ENCODE data around the gene SDSL. TPM values are rescaled to one million over a fixed set of nuclear protein-coding genes. Genes with fewer than 3 reads are reported as not detected.

SDSL gene
- total RNA-seq, 2 donors from 2014 or later = 0.29 to 3.2 TPM

DNA sequence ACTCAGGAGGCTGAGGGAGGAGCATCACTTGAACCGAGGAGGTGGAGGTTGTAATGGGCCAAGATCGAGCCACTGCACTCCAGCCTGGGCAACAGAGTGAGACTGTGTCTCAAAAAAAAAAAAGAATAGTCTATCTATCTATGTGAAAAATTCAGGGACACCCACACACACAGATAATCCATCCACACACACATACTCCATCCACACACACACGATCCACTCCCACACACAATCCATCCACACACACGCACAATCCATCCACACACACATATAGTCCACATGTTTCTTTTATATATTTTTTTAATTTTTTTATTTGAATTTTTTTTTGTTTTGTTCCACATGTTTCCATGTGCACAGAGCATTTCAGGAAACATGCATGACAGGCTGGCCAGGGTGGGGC, 21.8 kb upstream of the SDSL start:
- no peak overlapping the region for H3K27ac Mint-ChIP-seq
- no peaks in the 10 kb centered on the region for H3K27me3 Mint-ChIP-seq (ENCODE audit: low read depth)
- ATAC-seq (replicated peaks in 1 of 2) (no peak), DNase-seq (no peak)
- H3K4me3 Mint-ChIP-seq = no peak overlapping the region
- H3K9me3 Mint-ChIP-seq = no peaks in the 10 kb centered on the region
- no peaks in the 10 kb centered on the region for H3K4me1 Mint-ChIP-seq (ENCODE audit: low read depth)
- H3K36me3 Mint-ChIP-seq (ENCODE audit: insufficient read depth in 2 of 2) = no peaks in the 10 kb centered on the region

DNA sequence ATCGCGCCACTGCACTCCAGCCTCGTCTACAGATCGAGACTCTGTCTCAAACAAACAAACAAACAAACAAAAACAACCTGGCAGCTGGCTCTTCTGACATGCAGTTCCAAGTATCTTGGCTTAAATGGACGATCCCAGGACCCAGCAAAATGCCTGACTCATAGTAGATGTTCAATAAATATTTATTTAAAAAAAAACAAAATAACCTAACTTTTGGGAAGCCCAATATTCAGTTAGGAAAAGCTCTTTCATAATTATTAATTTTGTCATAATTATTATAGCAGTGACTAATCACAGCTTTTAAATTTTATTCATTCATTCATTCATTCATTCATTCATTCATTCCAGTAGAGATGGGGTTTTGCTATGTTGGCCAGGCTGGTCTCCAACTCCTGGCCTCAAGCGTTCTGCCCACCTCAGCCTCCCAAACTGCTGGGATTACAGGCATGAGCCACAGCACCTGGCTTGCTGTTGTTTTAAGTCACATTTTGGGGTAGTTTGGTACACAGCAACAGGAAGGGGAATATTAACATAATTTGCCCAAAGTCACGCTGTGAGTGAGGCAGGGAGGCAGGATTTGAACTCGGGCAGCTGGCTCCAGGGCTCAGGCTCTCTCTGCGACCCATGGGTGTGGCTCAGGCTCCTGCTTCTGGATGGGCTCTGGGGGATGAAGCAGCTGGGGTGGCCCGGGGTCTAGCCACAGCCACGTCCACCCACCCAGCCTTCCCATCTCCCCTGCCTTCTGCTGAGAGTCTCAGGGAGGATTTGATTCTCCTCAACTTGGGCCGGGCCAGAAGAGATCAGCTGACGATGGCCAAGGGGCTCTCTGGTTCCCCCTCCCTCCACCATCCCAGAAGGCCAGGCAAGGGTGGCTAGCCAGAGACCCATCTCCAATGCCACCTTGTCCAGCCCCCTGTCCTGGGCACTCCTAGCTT, 20.8 kb upstream of the SDSL start:
- Mint-ChIP-seq H3K9me3 (no peaks in the 10 kb centered on the region), H3K27me3 (ENCODE audit: low read depth) (no peaks in the 10 kb centered on the region), H3K4me3 (no peak overlapping the region), H3K36me3 (ENCODE audit: insufficient read depth in 2 of 2) (no peaks in the 10 kb centered on the region), H3K4me1 (ENCODE audit: low read depth) (no peaks in the 10 kb centered on the region), H3K27ac (no peak overlapping the region)
- ATAC-seq (replicated peaks in 1 of 2) (no peak), DNase-seq (no peak)

DNA sequence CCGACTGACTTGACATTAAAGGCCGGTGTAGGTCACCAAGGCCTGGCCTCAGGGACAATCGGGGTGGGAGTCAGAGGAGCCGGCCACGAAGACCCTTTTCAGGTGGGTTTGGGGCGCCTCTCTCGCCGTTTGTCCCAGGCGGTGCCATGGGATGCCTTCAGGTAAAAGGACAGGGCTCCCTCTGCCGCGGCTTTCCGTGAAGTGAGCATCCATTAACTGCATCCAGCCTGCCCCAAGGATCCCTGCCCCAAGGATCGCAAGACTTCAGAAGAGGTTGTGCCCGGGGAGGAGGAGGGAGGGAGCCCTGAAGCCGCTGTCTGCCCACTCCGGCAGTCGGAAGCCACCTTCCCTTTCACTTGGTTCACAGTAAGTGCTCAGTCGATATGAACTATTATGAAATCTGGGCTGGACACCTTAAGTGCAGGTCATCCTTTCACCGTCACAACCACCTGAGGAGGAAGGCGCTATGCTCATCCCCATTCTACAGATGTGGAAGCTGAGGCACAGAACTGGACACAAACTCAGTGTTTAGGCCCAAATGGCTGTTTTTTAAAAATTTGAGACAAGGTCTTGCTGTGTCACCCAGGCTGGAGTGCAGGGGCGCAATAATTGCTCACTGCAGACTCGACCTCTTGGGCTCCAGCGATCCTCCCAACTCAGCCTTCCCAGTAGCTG, 19.5 kb upstream of the SDSL start:
- no peaks in the 10 kb centered on the region for H3K9me3 Mint-ChIP-seq
- no peaks in the 10 kb centered on the region for H3K4me1 Mint-ChIP-seq (ENCODE audit: low read depth)
- no peaks in the 10 kb centered on the region for H3K27me3 Mint-ChIP-seq (ENCODE audit: low read depth)
- no peak overlapping the region for H3K27ac Mint-ChIP-seq
- no peak overlapping the region for H3K4me3 Mint-ChIP-seq
- H3K36me3 Mint-ChIP-seq (ENCODE audit: insufficient read depth in 2 of 2) = no peaks in the 10 kb centered on the region
- ATAC-seq (replicated peaks in 1 of 2) (no peak), DNase-seq (no peak)

DNA sequence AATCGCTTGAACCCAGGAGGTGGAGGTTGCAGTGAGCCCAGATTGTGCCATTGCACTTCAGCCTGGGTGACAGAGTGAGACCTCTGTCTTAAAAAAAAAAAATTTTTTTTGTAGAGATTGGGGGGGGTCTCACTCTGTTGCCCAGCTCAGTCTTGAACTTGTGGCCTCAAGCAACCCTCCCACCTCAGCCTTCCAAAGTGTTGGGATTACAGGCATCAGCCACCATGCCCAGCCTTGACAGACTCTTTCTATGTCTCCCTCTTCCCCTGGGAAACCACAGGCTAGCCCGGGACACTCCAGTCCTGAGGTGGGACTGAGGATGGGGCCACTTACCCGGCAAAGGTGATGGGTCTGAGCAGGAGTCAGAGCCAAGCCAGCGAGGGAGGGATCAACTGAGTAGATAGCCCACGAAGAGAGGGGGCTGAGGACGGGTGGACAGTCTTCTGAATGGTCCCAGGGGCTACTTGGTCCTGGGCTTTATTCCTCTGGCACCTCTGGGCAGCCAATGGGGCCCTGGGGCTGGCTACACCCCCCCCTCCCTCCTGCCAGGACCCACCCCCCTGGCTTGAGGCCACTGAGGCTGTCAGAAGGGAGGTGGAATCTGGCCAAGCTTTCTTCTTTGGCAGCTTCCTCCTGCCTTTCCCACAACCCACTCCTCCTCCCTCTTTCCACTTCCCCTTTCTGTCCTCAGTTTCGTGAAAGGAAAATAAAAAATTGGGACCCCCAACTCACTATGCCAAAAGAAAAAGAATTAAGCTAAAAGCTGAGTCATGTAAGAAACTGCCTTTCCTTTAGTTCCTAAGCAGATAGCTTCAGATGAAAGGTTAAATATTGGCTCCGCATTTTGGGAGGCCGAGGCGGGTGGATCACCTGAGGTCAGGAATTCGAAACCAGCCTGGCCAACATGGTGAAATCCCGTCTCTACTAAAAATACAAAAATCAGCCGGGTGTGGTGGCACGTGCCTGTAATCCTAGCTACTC, 18.5 kb upstream of the SDSL start, which contains the start of gene SDS:
TSS of gene SDS (minus strand) at position 453 of the 981 bp plus-strand sequence. CDS start 4,179 bp downstream, outside the sequence.
- Mint-ChIP-seq H3K36me3 (ENCODE audit: insufficient read depth in 2 of 2) (no peaks in the 10 kb centered on the region), H3K27ac (no peak within 1 kb of the TSS), H3K4me1 (ENCODE audit: low read depth) (no peaks in the 10 kb centered on the region), H3K27me3 (ENCODE audit: low read depth) (no peaks in the 10 kb centered on the region), H3K4me3 (no peak within 1 kb of the TSS), H3K9me3 (no peaks in the 10 kb centered on the region)
- ATAC-seq (replicated peaks in 1 of 2) = no peak
- DNase-seq = no peak

DNA sequence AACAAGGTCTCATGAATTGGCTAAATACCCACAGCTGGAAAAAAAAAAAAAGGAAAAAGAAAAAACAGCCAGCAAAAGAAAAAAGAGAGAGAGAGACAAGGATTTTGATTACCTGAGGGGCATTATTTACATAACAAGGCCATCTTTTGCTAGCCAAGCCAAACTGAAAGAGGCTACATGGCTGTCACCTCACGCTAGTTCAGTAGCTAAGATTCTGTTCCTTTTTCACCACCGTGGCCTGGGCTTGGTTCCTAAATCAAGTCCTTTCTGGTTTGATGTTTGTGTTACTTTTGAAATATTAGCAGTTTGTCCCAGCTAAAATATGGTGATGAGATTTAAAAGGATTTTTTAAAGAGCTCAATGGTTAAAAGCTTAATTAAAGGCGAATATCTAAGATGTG, 16.5 kb upstream of the SDSL start:
- no peak overlapping the region for H3K27ac Mint-ChIP-seq
- H3K4me3 Mint-ChIP-seq = no peak overlapping the region
- H3K36me3 Mint-ChIP-seq (ENCODE audit: insufficient read depth in 2 of 2) = no peaks in the 10 kb centered on the region
- ATAC-seq (replicated peaks in 1 of 2) (no peak), DNase-seq (no peak)
- H3K4me1 Mint-ChIP-seq (ENCODE audit: low read depth) = no peaks in the 10 kb centered on the region
- H3K27me3 Mint-ChIP-seq (ENCODE audit: low read depth) = no peaks in the 10 kb centered on the region
- H3K9me3 Mint-ChIP-seq = no peaks in the 10 kb centered on the region

DNA sequence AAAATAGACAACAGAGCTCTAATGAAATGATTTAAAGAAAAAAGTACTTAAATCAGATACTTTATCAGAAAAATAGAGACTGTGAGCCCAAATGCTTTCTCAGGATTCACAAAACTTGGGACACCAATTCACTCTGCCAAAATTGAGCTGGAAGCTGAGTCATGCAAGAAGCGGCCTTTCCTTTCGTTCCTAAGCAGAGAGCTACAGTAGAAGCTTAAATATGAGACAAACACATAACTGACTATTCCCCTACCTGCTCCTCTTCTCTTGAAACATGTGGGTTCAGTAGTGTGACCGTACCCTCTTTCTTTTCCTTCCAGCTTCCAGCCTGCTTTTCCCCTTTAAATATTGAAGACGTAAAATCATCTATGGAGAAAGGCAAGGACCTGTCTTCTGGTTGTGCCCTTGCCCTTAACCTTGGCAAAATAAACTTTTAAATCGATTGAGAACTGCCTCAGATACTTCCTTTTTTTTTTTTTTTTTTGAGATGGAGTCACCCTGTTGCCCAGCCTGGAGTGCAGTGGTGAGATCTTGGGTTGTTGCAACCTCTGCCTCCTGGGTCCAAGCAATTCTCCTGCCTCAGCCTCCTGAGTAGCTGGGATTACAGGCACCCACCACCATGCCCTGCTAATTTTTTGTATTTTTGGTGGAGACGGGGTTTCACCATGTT, 14.1 kb upstream of the SDSL start:
- H3K27ac Mint-ChIP-seq = no peak overlapping the region
- no peak for ATAC-seq (replicated peaks in 1 of 2)
- no peak for DNase-seq
- H3K4me3 Mint-ChIP-seq = no peak overlapping the region
- no peaks in the 10 kb centered on the region for H3K36me3 Mint-ChIP-seq (ENCODE audit: insufficient read depth in 2 of 2)
- H3K9me3 Mint-ChIP-seq = no peaks in the 10 kb centered on the region
- no peaks in the 10 kb centered on the region for H3K27me3 Mint-ChIP-seq (ENCODE audit: low read depth)
- H3K4me1 Mint-ChIP-seq (ENCODE audit: low read depth) = no peaks in the 10 kb centered on the region

DNA sequence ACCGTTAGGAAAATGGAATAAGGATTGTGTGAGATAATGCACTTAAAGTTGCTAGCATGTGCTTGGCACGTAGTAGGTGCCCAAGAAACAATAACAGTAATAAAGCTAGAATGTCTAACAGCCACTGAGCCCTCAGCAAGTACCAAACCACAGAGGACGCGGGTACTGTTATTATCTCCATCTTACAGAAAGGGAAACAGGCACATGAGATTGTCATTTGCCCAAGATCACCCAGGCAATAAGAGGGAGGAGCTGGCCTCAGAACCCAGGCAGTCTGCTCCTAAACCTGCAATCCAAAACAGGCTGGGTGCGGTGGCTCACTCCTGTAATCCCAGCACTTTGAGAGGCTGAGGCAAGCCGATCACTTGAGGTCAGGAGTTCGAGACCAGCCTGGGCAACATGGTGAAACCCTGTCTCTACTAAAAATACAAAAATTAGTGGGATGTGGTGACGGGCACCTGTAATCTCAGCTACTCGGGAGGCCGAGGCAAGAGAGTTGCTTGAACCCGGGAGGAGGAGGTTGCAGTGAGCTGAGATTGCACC, 13.4 kb upstream of the SDSL start:
- Mint-ChIP-seq H3K4me1 (ENCODE audit: low read depth) (no peaks in the 10 kb centered on the region), H3K9me3 (no peaks in the 10 kb centered on the region), H3K36me3 (ENCODE audit: insufficient read depth in 2 of 2) (no peaks in the 10 kb centered on the region), H3K27me3 (ENCODE audit: low read depth) (no peaks in the 10 kb centered on the region), H3K4me3 (no peak overlapping the region), H3K27ac (no peak overlapping the region)
- DNase-seq (no peak), ATAC-seq (replicated peaks in 1 of 2) (no peak)

DNA sequence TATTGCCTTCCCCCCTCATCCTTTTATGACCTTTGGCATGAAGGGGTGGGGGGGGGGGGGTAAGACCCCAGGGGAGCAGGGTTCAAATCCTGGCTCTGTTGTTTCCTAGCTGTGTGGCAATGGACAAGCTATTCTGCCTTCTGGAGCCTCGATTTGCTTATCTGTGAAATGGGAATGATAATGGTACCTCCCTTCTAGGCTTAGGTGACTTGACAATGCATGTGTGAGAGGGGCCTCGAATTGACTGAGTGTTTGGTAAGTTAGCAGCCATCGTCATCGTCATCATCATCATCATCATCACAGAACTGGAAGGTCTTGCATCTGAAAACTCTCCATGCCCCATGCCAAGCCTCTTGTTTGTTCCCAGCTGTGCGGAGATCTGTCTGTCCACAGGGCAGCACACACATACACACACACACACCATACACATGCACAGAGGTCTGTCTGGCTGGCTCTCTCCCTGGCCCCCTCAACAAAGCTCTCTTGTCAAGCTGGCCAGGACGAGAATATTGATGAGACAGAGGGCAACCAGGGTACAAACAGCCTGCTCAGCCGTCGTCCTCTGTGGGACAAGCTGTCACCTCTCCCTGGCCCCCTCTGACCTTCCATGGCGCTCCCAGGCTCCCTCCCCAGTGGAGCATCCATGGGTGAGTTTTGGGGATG, 12.6 kb upstream of the SDSL start:
- no peak overlapping the region for H3K27ac Mint-ChIP-seq
- no peaks in the 10 kb centered on the region for H3K36me3 Mint-ChIP-seq (ENCODE audit: insufficient read depth in 2 of 2)
- no peak overlapping the region for H3K4me3 Mint-ChIP-seq
- no peak for DNase-seq
- H3K27me3 Mint-ChIP-seq (ENCODE audit: low read depth) = no peaks in the 10 kb centered on the region
- ATAC-seq (replicated peaks in 1 of 2) = no peak
- no peaks in the 10 kb centered on the region for H3K4me1 Mint-ChIP-seq (ENCODE audit: low read depth)
- H3K9me3 Mint-ChIP-seq = no peaks in the 10 kb centered on the region

DNA sequence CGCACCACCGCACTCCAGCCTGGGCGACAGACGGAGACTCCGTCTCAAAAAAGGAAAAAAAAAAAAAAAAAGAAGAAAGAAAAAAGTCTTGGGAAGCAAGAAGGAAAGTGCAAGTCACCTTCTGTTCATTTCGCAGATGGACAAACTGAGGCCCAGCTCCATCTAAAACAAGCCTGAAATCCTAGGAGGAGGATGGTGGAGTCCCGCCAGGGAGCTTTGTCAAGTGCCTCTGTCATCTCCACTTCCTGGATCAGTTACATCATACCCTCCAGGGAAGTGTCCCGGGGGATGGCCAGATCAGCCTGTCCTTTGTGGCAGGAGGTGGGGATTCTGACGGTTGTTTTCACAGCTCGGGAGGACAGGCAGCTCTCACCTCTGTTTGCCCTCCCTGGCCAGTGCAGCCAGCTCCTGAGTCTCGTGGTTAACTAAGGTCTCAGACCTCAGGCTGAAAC, 8.7 kb upstream of the SDSL start:
- Mint-ChIP-seq H3K4me3 (no peak overlapping the region), H3K36me3 (ENCODE audit: insufficient read depth in 2 of 2) (no peaks in the 10 kb centered on the region)

DNA sequence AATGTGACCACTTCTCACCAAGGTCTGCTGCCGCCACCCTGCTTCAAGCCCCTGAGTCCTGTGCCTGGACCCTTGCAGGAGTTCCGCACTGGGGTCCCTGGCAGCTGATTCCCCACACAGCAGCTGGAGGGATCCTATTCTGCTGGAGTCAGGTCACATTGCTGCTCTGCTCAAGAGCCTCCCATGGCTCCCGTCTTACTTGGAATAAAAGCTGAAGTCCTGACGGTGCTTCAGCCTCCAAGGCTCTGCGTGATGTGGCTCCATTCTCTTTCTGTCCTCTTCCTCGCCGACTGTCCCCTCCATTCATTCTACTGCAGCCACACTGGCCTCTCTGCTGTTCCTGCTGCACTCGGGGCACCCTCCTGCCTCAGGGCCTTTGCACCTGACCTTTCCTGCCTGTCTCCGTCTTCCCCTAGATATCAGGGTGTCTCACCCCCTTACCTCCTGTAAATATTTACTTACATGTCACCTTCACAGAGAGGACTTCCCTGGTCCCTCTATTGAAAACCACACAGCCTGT, 7.6 kb upstream of the SDSL start:
- Mint-ChIP-seq H3K4me1 (ENCODE audit: low read depth) (no peaks in the 10 kb centered on the region), H3K4me3 (no peak overlapping the region), H3K36me3 (ENCODE audit: insufficient read depth in 2 of 2) (no peaks in the 10 kb centered on the region), H3K27ac (no peak overlapping the region), H3K27me3 (ENCODE audit: low read depth) (peaks cover 4% of the 10 kb centered on the region), H3K9me3 (no peaks in the 10 kb centered on the region)
- ATAC-seq (replicated peaks in 1 of 2) = no peak
- DNase-seq = no peak

More for the DNA sequence above, 8.7 kb upstream of the SDSL start:
- H3K27me3 Mint-ChIP-seq (ENCODE audit: low read depth) = peaks cover 4% of the 10 kb centered on the region
- H3K27ac Mint-ChIP-seq = no peak overlapping the region
- H3K4me1 Mint-ChIP-seq (ENCODE audit: low read depth) = no peaks in the 10 kb centered on the region
- ATAC-seq (replicated peaks in 1 of 2) (no peak), DNase-seq (no peak)
- no peaks in the 10 kb centered on the region for H3K9me3 Mint-ChIP-seq

DNA sequence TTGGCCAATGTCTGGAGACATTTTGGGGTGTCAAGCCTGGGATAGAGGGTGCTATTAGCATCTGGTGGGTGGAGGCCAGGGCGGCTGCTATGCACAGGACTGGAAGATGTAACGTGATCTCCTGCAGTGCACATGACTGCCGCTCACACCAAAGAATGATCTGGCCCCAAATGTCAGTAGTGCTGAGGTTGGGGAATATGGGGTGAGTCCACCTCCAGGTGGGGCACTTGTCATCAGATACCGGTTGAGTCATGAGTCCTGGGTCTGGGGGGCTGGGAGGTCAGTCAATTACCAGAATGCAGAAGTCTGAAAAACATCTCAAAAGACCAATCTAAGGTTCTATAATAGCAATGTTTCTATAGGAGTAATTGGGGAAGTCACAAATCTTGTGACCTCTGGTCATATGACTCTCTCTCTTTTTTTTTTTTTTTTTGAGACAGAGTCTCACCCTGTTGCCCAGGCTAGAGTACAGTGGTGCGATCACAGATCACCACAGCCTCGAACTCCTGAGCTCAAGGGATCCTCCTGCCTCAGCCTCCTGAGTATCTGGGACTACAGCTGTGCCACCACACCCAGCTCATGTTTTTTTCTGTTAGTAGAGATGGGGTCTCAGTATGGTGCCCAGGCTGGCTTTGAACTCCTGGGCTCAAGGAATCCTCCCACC, 6.0 kb upstream of the SDSL start:
- Mint-ChIP-seq H3K4me3 (no peak overlapping the region), H3K9me3 (no peaks in the 10 kb centered on the region), H3K36me3 (ENCODE audit: insufficient read depth in 2 of 2) (no peaks in the 10 kb centered on the region), H3K27ac (no peak overlapping the region), H3K4me1 (ENCODE audit: low read depth) (no peaks in the 10 kb centered on the region), H3K27me3 (ENCODE audit: low read depth) (peaks cover 9% of the 10 kb centered on the region)
- no peak for DNase-seq
- no peak for ATAC-seq (replicated peaks in 1 of 2)

Data from activated T-cell treated with anti-CD3 and anti-CD28 coated beads, Interleukin-2, amount 50 U/mL, for 72 hours (primary cell).